Measurements from ENCODE around the gene ACSL1. TPM values are rescaled to one million over a fixed set of nuclear protein-coding genes. Genes with fewer than 3 reads are reported as not detected.

The ACSL1 gene
- total and polyA plus RNA-seq, 2 of the 8 experiments (the other 6 are each of a cell fraction or from before 2014, with no cell fraction given) = 2.3 to 8.7 TPM

DNA sequence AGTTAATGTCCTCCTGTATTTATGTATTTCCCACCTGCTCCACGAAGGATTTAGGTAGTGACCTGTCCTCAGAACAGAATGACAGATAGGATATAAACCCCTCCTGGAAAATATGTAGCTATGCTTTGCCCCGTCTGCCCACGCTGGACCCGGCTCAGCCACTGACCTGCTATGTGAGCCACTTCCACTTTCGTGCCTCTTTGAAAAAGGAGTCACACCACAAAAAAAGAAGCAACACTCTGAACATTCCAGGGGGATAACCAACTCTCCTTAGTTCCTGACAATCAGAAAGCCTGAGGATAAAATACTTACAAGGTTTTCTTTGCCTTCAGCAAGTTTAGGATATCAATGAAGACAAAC is 11.1 kb downstream of the ACSL1 start:
- Histone ChIP-seq H4K20me1 (replicated peaks in 1 of 2; ENCODE audit: control insufficient read depth in 1 of 2, insufficient read depth in 2 of 2, low read length in 2 of 2) (no peaks in the 10 kb centered on the region), H2BK5ac (ENCODE audit: low read depth, low read length) (no peak overlapping the region), H3K4me2 (ENCODE audit: insufficient read depth in 1 of 2, low read depth in 2 of 2, low read length in 2 of 2) (no peak overlapping the region), H3K4me3 (ENCODE audit: extremely low read depth in 1 of 4, insufficient read depth in 2 of 4, low read depth in 3 of 4, low read length in 4 of 4) (no peak overlapping the region), H3K9me3 (ENCODE audit: insufficient read depth in 2 of 2, low read depth in 1 of 2, low read length in 1 of 2) (no peaks in the 10 kb centered on the region), H3K23ac (ENCODE audit: insufficient read length) (no peak overlapping the region), H2AK5ac (ENCODE audit: low read depth, low read length) (no peak overlapping the region), H3K36me3 (ENCODE audit: control insufficient read depth in 2 of 4, insufficient read depth in 4 of 4, low read length in 3 of 4) (no peaks in the 10 kb centered on the region), H2BK15ac (ENCODE audit: low read length) (no peak overlapping the region), H3K4me1 (replicated peaks in 1 of 4; ENCODE audit: control insufficient read depth in 3 of 4, insufficient read depth in 4 of 4, low read length in 3 of 4) (peaks cover 0 to 3% (median 1%) of the 10 kb centered on the region in 4 experiments; a peak in 4 of 7 replicates), H3K56ac (replicated peaks; ENCODE audit: insufficient read length, low read depth, low read length) (no peak overlapping the region), H3K18ac (ENCODE audit: extremely low read depth, low read length) (no peak overlapping the region), H3K4ac (replicated peaks; ENCODE audit: insufficient read length, low read depth, low read length) (no peak overlapping the region), H3K23me2 (ENCODE audit: low read depth, low read length) (no peaks in the 10 kb centered on the region), H3K27ac (ENCODE audit: low read depth, low read length) (no peak overlapping the region), H3K14ac (ENCODE audit: insufficient read length) (no peak overlapping the region), H3K79me1 (ENCODE audit: low read depth, low read length) (no peaks in the 10 kb centered on the region), H4K91ac (replicated peaks; ENCODE audit: insufficient read length, low read length) (no peak overlapping the region), H4K5ac (ENCODE audit: insufficient read length, low read depth, low read length) (no peak overlapping the region), H2BK12ac (ENCODE audit: low read depth, low read length) (no peak overlapping the region), H3K79me2 (ENCODE audit: control insufficient read depth in 1 of 2, insufficient read depth in 2 of 2, low read length in 2 of 2) (no peaks in the 10 kb centered on the region), H2BK120ac (replicated peaks; ENCODE audit: low read depth, low read length) (no peak overlapping the region), H3K9ac (replicated peaks in 1 of 4; ENCODE audit: extremely low read depth in 1 of 4, low read depth in 3 of 4, low read length in 3 of 4) (no peak overlapping the region), H2AFZ (ENCODE audit: low read length) (no peak overlapping the region), H2BK20ac (ENCODE audit: low read length) (no peak overlapping the region), H4K8ac (ENCODE audit: extremely low read depth, insufficient read depth, low read length) (no peak overlapping the region), H3K27me3 (replicated peaks in 1 of 4; ENCODE audit: control insufficient read depth in 3 of 4, extremely low read depth in 1 of 4, insufficient read depth in 3 of 4, low read length in 3 of 4) (peaks cover 0 to 2% (median under 1%) of the 10 kb centered on the region in 4 experiments; a peak in 2 of 7 replicates)
- WGBS, 2 experiments (ENCODE audit: extremely low coverage in 1 of 2, insufficient coverage in 1 of 2, insufficient read length in 1 of 2, insufficient replicate concordance in 2 of 2, low coverage in 1 of 2, low lambda C conversion rate in 2 of 2, missing lambda C conversion rate in 1 of 2) = 90% methylated on average over 5 of the region's 5 CpGs; no CpG with 5 or more reads in 1 of the 2 experiments
- CTCF ChIA-PET (ENCODE audit: partially characterized antibody) = no interaction called here
- POLR2A ChIA-PET (ENCODE audit: partially characterized antibody) = interaction anchor here (1.7 kb wide), 1 partner anchor 10 kb away, joined by 9 read pairs; no protein-coding TSS in a partner anchor
- FAIRE-seq = no peak
- TF ChIP-seq JUN (IDR thresholded peaks at IDR 0.05; ENCODE audit: low read depth, low read length) (no peak), SIX5 (IDR thresholded peaks at IDR 0.05; ENCODE audit: low read depth, low read length) (no peak), ZNF274 (IDR thresholded peaks at IDR 0.05; ENCODE audit: borderline replicate concordance, extremely low read depth, low read length) (no peak), TAF1 (IDR thresholded peaks at IDR 0.05; ENCODE audit: low read depth, low read length) (no peak), SIN3A (conservative IDR thresholded peaks at IDR 0.05 in 1 of 2, IDR thresholded peaks at IDR 0.05 in 1 of 2; ENCODE audit: low read depth in 1 of 2, low read length in 2 of 2) (no peak), EZH2 (IDR thresholded peaks at IDR 0.05; ENCODE audit: low read depth, low read length, severe bottlenecking) (no peak), EP300 (IDR thresholded peaks at IDR 0.05; ENCODE audit: borderline replicate concordance in 1 of 2, low read depth in 2 of 2, low read length in 2 of 2) (no peak), SAP30 (IDR thresholded peaks at IDR 0.05; ENCODE audit: insufficient read depth, insufficient replicate concordance, low read length) (no peak), SP4 (IDR thresholded peaks at IDR 0.05; ENCODE audit: low read length) (no peak), RFX5 (IDR thresholded peaks at IDR 0.05; ENCODE audit: borderline replicate concordance, low read depth, low read length) (no peak)
- no peak for DNase-seq (ENCODE audit: low read depth in 1 of 2, low spot score in 2 of 2)

Data from H1 (cell line).